Measurements from ENCODE around the gene SGMS1. TPM values are rescaled to one million over a fixed set of nuclear protein-coding genes. Genes with fewer than 3 reads are reported as not detected.
A peak's percentile ranks its signal among the peaks of the same experiment; 100 is the strongest.
"Not testable (repeated sequence)": the region's sequence is repeated elsewhere in the genome, so short reads cannot be mapped to it uniquely, and the experiment has no call there.

SGMS1 gene
- total RNA-seq, 1 donor from 2014 or later = 25.6 TPM

- H2AFZ ChIP-seq (ENCODE audit: low read depth, low read length); H3K4me3 ChIP-seq (ENCODE audit: insufficient read depth, low read depth, low read length); H3K36me3 ChIP-seq (ENCODE audit: insufficient read depth, low read length); H3K27ac ChIP-seq (ENCODE audit: low read depth, low read length); H3K36me3 Mint-ChIP-seq (ENCODE audit: low read depth, unreplicated experiment); H3K79me2 ChIP-seq (ENCODE audit: insufficient read depth, low read length); H3K9me3 Mint-ChIP-seq (ENCODE audit: unreplicated experiment); H3K4me3 Mint-ChIP-seq (ENCODE audit: unreplicated experiment); H3K4me1 Mint-ChIP-seq (ENCODE audit: low read depth, unreplicated experiment); H4K20me1 ChIP-seq (ENCODE audit: insufficient read depth, low read length); H3K4me2 ChIP-seq (ENCODE audit: low read length); H3K27me3 Mint-ChIP-seq (ENCODE audit: low read depth, unreplicated experiment); H3K27ac Mint-ChIP-seq (ENCODE audit: unreplicated experiment); H3K27me3 ChIP-seq (ENCODE audit: insufficient read depth, low read length); H3K9ac ChIP-seq (ENCODE audit: low read length); H3K9me3 ChIP-seq (ENCODE audit: insufficient read depth, low read depth, low read length); H3K4me1 ChIP-seq (ENCODE audit: insufficient read depth, low read length); FAIRE-seq; DNase-seq (ENCODE audit: low read depth): not testable (repeated sequence)
These were observed 38.7 kb upstream of the SGMS1 start for GRCh38 chr10:50662420-50662819.

- H3K36me3 Mint-ChIP-seq (ENCODE audit: low read depth, unreplicated experiment); FAIRE-seq; H3K27me3 Mint-ChIP-seq (ENCODE audit: low read depth, unreplicated experiment); DNase-seq (ENCODE audit: low read depth); H3K4me1 ChIP-seq (ENCODE audit: insufficient read depth, low read length); H4K20me1 ChIP-seq (ENCODE audit: insufficient read depth, low read length); H3K4me1 Mint-ChIP-seq (ENCODE audit: low read depth, unreplicated experiment); H2AFZ ChIP-seq (ENCODE audit: low read depth, low read length); H3K9me3 ChIP-seq (ENCODE audit: insufficient read depth, low read depth, low read length); H3K4me2 ChIP-seq (ENCODE audit: low read length); H3K36me3 ChIP-seq (ENCODE audit: insufficient read depth, low read length); H3K27me3 ChIP-seq (ENCODE audit: insufficient read depth, low read length); H3K9ac ChIP-seq (ENCODE audit: low read length); H3K4me3 ChIP-seq (ENCODE audit: insufficient read depth, low read depth, low read length); H3K9me3 Mint-ChIP-seq (ENCODE audit: unreplicated experiment); H3K4me3 Mint-ChIP-seq (ENCODE audit: unreplicated experiment); H3K79me2 ChIP-seq (ENCODE audit: insufficient read depth, low read length); H3K27ac ChIP-seq (ENCODE audit: low read depth, low read length); H3K27ac Mint-ChIP-seq (ENCODE audit: unreplicated experiment): not testable (repeated sequence)
These were observed 37.8 kb upstream of the SGMS1 start for GRCh38 chr10:50661563-50661962.

- H2AFZ ChIP-seq (ENCODE audit: low read depth, low read length) = peak overlapping the region; percentile 66
- H3K9me3 Mint-ChIP-seq (ENCODE audit: unreplicated experiment); H3K4me1 Mint-ChIP-seq (ENCODE audit: low read depth, unreplicated experiment); H3K4me1 ChIP-seq (ENCODE audit: insufficient read depth, low read length); H3K27ac ChIP-seq (ENCODE audit: low read depth, low read length); H3K27ac Mint-ChIP-seq (ENCODE audit: unreplicated experiment); H3K9me3 ChIP-seq (ENCODE audit: insufficient read depth, low read depth, low read length); H3K36me3 ChIP-seq (ENCODE audit: insufficient read depth, low read length); H3K36me3 Mint-ChIP-seq (ENCODE audit: low read depth, unreplicated experiment); H3K27me3 Mint-ChIP-seq (ENCODE audit: low read depth, unreplicated experiment); H4K20me1 ChIP-seq (ENCODE audit: insufficient read depth, low read length); H3K4me3 Mint-ChIP-seq (ENCODE audit: unreplicated experiment); FAIRE-seq; H3K79me2 ChIP-seq (ENCODE audit: insufficient read depth, low read length); DNase-seq (ENCODE audit: low read depth); H3K27me3 ChIP-seq (ENCODE audit: insufficient read depth, low read length); H3K9ac ChIP-seq (ENCODE audit: low read length): not testable (repeated sequence)
- peak overlapping the region; percentile 69 for H3K4me2 ChIP-seq (ENCODE audit: low read length)
- H3K4me3 ChIP-seq (ENCODE audit: insufficient read depth, low read depth, low read length) = peak overlapping the region; percentile 28
These were observed 36.3 kb upstream of the SGMS1 start for GRCh38 chr10:50659865-50660730.

- H3K9me3 ChIP-seq (ENCODE audit: insufficient read depth, low read depth, low read length); H3K4me1 ChIP-seq (ENCODE audit: insufficient read depth, low read length); H3K36me3 Mint-ChIP-seq (ENCODE audit: low read depth, unreplicated experiment); DNase-seq (ENCODE audit: low read depth); H3K4me3 Mint-ChIP-seq (ENCODE audit: unreplicated experiment); H3K27ac ChIP-seq (ENCODE audit: low read depth, low read length); FAIRE-seq; H3K27me3 Mint-ChIP-seq (ENCODE audit: low read depth, unreplicated experiment); H3K27ac Mint-ChIP-seq (ENCODE audit: unreplicated experiment); H3K4me1 Mint-ChIP-seq (ENCODE audit: low read depth, unreplicated experiment); H3K4me3 ChIP-seq (ENCODE audit: insufficient read depth, low read depth, low read length); H4K20me1 ChIP-seq (ENCODE audit: insufficient read depth, low read length); H3K27me3 ChIP-seq (ENCODE audit: insufficient read depth, low read length); H3K9ac ChIP-seq (ENCODE audit: low read length); H3K36me3 ChIP-seq (ENCODE audit: insufficient read depth, low read length); H3K79me2 ChIP-seq (ENCODE audit: insufficient read depth, low read length); H3K9me3 Mint-ChIP-seq (ENCODE audit: unreplicated experiment): not testable (repeated sequence)
- Histone ChIP-seq H3K4me2 (ENCODE audit: low read length) (peak overlapping the region; percentile 69), H2AFZ (ENCODE audit: low read depth, low read length) (peak overlapping the region; percentile 66)
These were observed 35.5 kb upstream of the SGMS1 start for GRCh38 chr10:50659016-50659864.
